Prostate gland (tissue), 2 donors: Measurements from ENCODE around the gene CGB5. TPM values are rescaled to one million over a fixed set of nuclear protein-coding genes. Genes with fewer than 3 reads are reported as not detected.
"Not testable (repeated sequence)": the region's sequence is repeated elsewhere in the genome, so short reads cannot be mapped to it uniquely, and the experiment has no call there.

Experiments
- DNase-seq: peaks from one replicate; pipeline ENCODE4 v3.0.0-alpha.2; 2019; ENCODE audit warnings: low spot score
- H3K27ac ChIP-seq, 2 donors: fragments of 200-600 bp; sonication (generic); 2 replicates each; pipeline ENCODE4 v1.5.1; 2017 to 2019
- H3K27me3 ChIP-seq: fragments of 200-600 bp; sonication (generic); replicated peaks from 2 replicates; pipeline ENCODE4 v1.5.1; 2019; ENCODE audit not compliant: insufficient read depth
- H3K36me3 ChIP-seq, 2 donors: fragments of 200-600 bp; sonication (generic); 1 replicate in 1 of 2; 2 replicates in 1 of 2; pipeline versions ENCODE4 v1.5.1 to v1.8.1; 2017 to 2019
- H3K4me1 ChIP-seq: fragments of 200-600 bp; sonication (generic); replicated peaks from 2 replicates; pipeline ENCODE4 v1.5.1; 2019
- H3K4me3 ChIP-seq, 2 donors: fragments of 200-600 bp; sonication (generic); 2 replicates each; pipeline ENCODE4 v1.5.1; 2017 to 2019
- H3K9me3 ChIP-seq: fragments of 200-600 bp; sonication (generic); 2 replicates; pipeline ENCODE4 v1.5.1; 2017
- POLR2A ChIP-seq: fragments of 450-650 bp; IDR thresholded peaks from one replicate; pipeline ENCODE4 v1.6.1; 2016; ENCODE audit warnings: antibody characterized with exemption, mild to moderate bottlenecking
- POLR2AphosphoS5 ChIP-seq: sonication (generic); formaldehyde crosslinking; IDR thresholded peaks from one replicate; pipeline ENCODE4 v1.6.1; 2017; ENCODE audit warnings: antibody characterized with exemption
- WGBS: methylation state at CpG from one replicate; pipeline ENCODE4 v1.1.5; 2018; 5-methylcytosine and 5-hydroxymethylcytosine counted together
- intact Hi-C: fragments of 100-400 bp; cut with DNase I; formaldehyde crosslinking; loops from one replicate; pipeline ENCODE4 v1.14.2; 2022
- total RNA-seq, 2 donors: library from RNA; depleted of rRNA; stranded (reverse); fragments of >200 nt; gene quantifications; one replicate each; pipeline ENCODE4 v1.1.0, GENCODE V29; 2016
- TF ChIP-seq, protein P1 (sequence below), 4 experiments: fragments of 200-600 bp in 2 of 4; fragments of 450-650 bp in 2 of 4; sonication (generic) in 2 of 4; IDR thresholded peaks; 1 replicate in 3 of 4; 2 replicates in 1 of 4; pipeline ENCODE4 v1.5.1; 2016 to 2019; ENCODE audit warnings: antibody characterized with exemption in 4 of 4, mild to moderate bottlenecking in 2 of 4, moderate library complexity in 2 of 4

Gene CGB5
- total RNA-seq, 2 donors from 2014 or later, result not detected

DNA sequence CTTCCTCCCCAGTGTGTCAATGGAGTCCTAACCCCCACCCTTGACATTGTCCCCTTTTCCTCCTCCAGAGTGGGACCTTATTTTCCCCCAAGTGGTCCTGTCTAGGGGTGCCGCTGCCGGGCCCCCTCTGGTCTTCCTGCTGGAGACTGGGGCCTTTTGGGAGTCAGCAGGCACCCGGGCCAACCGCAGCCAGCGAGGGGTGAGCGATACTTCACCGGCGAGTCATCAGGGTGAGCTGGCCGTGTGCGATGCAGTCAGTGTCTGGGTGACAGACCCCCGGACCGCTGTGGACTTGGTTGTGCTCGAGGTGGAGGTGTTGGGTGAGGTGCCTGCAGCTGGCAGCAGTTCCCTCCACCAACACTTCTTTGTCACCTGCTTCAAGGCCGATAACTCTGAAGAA lies 13.9 kb upstream of the CGB5 start:
- H3K27ac ChIP-seq, DNase-seq, H3K4me3 ChIP-seq, H3K9me3 ChIP-seq, H3K27me3 ChIP-seq, intact Hi-C loops, H3K36me3 ChIP-seq, H3K4me1 ChIP-seq: not testable (repeated sequence)
- WGBS, result 90% methylated on average over 12 of the region's 14 CpGs

DNA sequence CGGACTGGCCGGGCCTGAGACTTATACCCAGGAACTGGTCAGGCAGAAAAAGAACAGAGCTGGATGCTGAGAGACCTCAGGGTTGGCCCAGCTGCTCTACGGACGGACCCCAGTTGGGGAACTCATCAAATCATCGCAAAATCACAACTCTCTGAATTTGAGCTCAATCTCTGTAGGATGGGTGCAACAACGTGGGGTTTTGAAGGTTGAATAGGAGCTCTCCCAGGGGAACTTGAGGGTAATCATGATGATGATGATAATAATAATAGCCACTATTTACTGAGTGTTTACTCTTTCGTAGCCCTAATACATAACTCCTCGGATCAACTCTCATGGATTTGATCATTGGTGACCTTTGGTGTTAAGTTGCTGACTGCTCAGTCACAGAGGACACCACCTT lies 13.3 kb upstream of the CGB5 start:
- DNase-seq, H3K9me3 ChIP-seq, intact Hi-C loops, H3K4me1 ChIP-seq, H3K4me3 ChIP-seq, H3K27ac ChIP-seq, H3K27me3 ChIP-seq, H3K36me3 ChIP-seq: not testable (repeated sequence)
- 92% methylated on average over 6 of the region's 8 CpGs for WGBS

DNA sequence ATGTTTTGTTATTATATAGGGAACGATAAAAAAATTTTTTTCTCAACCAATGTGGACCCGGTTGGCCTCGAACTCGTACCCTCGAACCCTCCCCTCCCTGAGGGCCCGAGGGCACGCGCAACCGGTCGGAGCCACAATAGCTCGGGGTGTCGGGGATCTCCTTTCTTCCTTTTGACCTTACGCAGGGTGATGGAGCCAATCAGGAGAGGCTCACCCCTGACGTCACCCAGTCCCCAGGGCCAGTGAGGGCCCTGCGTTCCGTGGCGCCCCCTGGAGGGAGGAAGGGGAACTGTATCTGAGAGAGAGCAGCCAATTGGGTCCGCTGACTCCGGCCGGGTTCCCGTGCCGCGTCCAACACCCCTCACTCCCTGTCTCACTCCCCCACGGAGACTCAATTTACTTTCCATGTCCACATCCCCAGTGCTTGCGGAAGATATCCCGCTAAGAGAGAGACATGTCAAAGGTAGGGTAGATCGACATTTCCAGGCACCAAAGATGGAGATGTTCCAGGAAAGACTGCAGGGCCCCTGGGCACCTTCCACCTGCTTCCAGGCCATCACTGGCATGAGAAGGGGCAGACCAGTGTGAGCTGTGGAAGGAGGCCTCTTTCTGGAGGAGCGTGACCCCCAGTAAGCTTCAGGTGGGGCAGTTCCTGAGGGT lies 11.9 kb upstream of the CGB5 start, which contains the start of gene CGB2:
CGB2 (plus strand) TSS at position 249 of the 660 bp plus-strand sequence; CDS start at position 455, 206 bp downstream.
- H3K36me3 ChIP-seq, H3K9me3 ChIP-seq, H3K27me3 ChIP-seq, H3K27ac ChIP-seq, H3K4me3 ChIP-seq, DNase-seq, intact Hi-C loops, H3K4me1 ChIP-seq: not testable (repeated sequence)
- WGBS, result 25% methylated on average over 28 of the region's 28 CpGs

DNA sequence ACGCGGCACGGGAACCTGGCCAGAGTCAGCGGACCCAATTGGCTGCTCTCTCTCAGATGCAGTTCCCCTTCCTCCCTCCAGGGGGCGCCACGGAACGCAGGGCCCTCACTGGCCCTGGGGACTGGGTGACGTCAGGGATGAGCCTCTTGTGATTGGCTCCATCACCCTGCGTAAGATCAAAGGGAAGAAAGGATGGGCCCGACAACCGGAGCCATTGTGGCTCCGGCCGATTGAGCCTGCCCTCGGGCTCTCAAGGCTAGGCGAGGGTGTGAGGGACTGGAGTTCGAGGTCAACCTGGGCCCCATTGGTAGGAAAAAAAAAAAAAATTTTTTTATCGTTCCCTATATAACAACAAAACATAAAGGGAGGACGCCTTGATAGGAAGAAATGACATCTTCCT lies 6.8 kb upstream of the CGB5 start, which contains the start of gene CGB1:
CGB1 (minus strand) TSS at position 81 of the 400 bp plus-strand sequence. CDS start 184 bp downstream, outside the sequence.
- H3K9me3 ChIP-seq, H3K27me3 ChIP-seq, H3K27ac ChIP-seq, H3K36me3 ChIP-seq, intact Hi-C loops, H3K4me3 ChIP-seq, DNase-seq, H3K4me1 ChIP-seq: not testable (repeated sequence)
- 68% methylated on average over 18 of the region's 18 CpGs for WGBS
- TF ChIP-seq, protein P1, sequence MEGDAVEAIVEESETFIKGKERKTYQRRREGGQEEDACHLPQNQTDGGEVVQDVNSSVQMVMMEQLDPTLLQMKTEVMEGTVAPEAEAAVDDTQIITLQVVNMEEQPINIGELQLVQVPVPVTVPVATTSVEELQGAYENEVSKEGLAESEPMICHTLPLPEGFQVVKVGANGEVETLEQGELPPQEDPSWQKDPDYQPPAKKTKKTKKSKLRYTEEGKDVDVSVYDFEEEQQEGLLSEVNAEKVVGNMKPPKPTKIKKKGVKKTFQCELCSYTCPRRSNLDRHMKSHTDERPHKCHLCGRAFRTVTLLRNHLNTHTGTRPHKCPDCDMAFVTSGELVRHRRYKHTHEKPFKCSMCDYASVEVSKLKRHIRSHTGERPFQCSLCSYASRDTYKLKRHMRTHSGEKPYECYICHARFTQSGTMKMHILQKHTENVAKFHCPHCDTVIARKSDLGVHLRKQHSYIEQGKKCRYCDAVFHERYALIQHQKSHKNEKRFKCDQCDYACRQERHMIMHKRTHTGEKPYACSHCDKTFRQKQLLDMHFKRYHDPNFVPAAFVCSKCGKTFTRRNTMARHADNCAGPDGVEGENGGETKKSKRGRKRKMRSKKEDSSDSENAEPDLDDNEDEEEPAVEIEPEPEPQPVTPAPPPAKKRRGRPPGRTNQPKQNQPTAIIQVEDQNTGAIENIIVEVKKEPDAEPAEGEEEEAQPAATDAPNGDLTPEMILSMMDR (IDR thresholded peaks at IDR 0.05), result peak in 1 of 4 experiments; percentile 11

DNA sequence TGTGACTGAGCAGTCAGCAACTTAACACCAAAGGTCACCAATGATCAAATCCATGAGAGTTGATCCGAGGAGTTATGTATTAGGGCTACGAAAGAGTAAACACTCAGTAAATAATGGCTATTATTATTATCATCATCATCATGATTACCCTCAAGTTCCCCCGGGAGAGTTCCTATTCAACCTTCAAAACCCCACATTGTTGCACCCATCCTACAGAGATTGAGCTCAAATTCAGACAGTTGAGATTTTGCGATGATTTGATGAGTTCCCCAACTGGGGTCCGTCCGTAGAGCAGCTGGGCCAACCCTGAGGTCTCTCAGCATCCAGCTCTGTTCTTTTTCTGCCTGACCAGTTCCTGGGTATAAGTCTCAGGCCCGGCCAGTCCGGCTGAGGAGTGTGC lies 5.5 kb upstream of the CGB5 start:
- H3K4me3 ChIP-seq, DNase-seq, H3K36me3 ChIP-seq, H3K9me3 ChIP-seq, H3K4me1 ChIP-seq, H3K27me3 ChIP-seq, H3K27ac ChIP-seq, intact Hi-C loops: not testable (repeated sequence)
- WGBS, result 89% methylated on average over 8 of the region's 8 CpGs

DNA sequence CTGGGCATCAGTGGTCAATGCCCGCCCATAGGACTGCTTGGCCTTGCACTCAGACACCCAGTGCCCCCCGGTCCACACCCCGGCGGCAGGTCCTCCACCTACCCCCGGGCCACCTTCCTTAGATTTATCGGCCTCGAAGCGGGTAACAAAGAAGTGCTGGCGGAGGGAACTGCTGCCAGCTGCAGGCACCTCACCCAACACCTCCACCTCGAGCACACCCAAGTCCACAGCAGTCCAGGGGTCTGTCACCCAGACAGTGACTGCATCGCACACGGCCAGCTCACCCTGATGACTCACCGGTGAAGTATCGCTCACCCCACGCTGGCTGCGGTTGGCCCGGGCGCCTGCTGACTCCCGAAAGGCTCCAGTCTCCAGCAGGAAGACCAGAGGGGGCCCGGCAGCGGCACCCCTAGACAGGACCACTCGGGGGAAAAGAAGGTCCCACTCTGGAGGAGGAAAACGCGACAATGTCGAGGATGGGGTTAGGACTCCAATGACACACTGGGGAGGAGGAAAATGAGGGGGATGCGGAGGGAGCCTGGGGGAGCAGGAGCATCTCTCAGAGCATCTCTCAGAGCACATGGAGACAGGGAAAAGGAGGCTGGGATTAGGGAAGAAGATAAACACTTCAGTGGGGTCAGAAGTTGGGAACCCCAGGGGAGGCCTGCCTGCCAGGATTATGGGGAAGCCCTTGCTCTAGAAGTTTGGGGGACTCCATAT lies 4.9 kb upstream of the CGB5 start:
- H3K9me3 ChIP-seq, DNase-seq, H3K4me1 ChIP-seq, intact Hi-C loops, H3K27ac ChIP-seq, H3K36me3 ChIP-seq, H3K4me3 ChIP-seq, H3K27me3 ChIP-seq: not testable (repeated sequence)
- WGBS, result 81% methylated on average over 26 of the region's 26 CpGs

DNA sequence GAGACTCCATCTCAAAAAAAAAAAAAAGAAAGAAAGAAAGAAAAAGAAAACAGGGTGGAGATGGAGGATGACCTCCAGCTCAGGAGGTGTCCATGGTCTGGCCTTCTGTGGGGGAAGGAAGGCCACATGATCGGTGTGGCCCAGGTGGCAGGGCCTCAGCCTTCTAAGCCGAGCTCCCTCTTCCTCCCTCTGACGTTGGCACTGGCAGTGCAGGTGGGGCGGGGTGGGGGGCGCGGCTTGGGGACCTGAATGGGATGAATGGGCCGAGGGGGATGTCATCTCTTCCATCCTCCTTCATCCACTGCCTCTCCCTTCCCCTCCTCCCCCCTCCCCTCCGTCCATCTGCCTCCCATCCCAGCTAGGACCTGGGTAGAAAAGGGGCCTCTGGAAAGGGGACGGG lies 3.9 kb upstream of the CGB5 start:
- WGBS, result 64% methylated on average over 9 of the region's 9 CpGs
- intact Hi-C loops, H3K36me3 ChIP-seq, H3K4me1 ChIP-seq, H3K27ac ChIP-seq, DNase-seq, H3K27me3 ChIP-seq, H3K4me3 ChIP-seq, H3K9me3 ChIP-seq: not testable (repeated sequence)

DNA sequence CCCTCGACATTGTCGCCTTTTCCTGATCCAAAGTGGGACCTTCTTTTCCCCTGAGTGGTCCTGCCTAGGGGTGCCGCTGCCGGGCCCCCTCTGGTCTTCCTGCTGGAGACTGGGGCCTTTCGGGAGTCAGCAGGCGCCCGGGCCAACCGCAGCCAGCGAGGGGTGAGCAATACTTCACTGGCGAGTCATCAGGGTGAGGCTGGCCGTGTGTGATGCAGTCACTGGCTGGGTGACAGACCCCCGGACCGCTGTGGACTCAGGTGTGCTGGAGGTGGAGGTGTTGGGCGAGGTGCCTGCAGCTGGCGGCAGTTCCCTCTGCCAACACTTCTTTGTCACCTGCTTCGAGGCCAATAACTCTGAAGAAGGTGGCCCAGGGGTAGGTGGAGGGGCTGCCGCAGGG lies 1.5 kb upstream of the CGB5 start:
- TF ChIP-seq POLR2AphosphoS5 (no peak), POLR2A (no peak)
- TF ChIP-seq, protein P1 (IDR thresholded peaks at IDR 0.05), result no peak
- 65% methylated on average over 17 of the region's 17 CpGs for WGBS
- Histone ChIP-seq H3K27ac (no peak overlapping the region), H3K9me3 (no peaks in the 10 kb centered on the region), H3K4me1 (no peaks in the 10 kb centered on the region), H3K4me3 (no peak overlapping the region), H3K27me3 (no peaks in the 10 kb centered on the region), H3K36me3 (no peaks in the 10 kb centered on the region)
- intact Hi-C loops, result no loop called here
- no peak for DNase-seq

DNA sequence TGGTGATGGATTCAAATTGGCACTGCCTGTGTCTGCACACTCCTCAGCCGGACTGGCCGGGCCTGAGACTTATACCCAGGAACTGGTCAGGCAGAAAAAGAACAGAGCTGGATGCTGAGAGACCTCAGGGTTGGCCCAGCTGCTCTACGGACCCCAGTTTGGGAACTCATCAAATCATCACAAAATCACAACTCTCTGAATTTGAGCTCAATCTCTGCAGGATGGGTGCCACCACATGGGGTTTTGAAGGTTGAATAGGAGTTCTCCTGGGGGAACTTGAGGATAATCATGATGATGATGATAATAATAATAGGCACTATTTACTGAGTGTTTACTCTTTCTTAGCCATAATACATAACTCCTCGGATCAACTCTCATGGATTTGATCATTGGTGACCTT lies 982 bp upstream of the CGB5 start:
- intact Hi-C loops, H3K27ac ChIP-seq: not testable (repeated sequence)
- 80% methylated on average over 4 of the region's 4 CpGs for WGBS

DNA sequence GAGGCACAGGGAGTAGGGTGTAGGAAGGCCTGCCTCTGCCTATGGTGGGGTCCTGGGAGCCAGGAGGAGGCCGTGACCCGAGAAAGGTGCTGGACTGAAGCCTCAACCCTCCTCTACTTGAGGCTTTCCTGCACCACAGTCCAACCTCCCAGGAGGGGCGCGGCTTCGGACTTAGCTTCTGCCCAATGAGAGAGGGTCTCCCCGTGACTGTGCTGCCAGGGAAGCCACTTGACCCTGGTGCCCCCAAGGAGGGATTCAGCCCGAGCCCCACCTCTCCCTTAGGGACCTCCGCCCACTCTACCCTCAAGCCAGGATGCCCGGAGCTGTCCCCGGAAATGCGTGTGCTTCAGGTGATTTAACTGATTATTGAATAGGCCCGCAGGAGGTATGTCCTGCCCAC lies 5.4 kb downstream of the CGB5 start, which contains the start of gene CGB8:
CGB8 (minus strand) TSS at position 101 of the 400 bp plus-strand sequence. CDS start 372 bp downstream, outside the sequence.
- intact Hi-C loops, H3K36me3 ChIP-seq: not testable (repeated sequence)
- 61% methylated on average over 10 of the region's 12 CpGs for WGBS

More for the DNA sequence above, 982 bp upstream of the CGB5 start:
- H3K36me3 ChIP-seq, H3K4me3 ChIP-seq, DNase-seq, H3K27me3 ChIP-seq, H3K9me3 ChIP-seq, H3K4me1 ChIP-seq: not testable (repeated sequence)

More for the DNA sequence above, 5.4 kb downstream of the CGB5 start, which contains the start of gene CGB8:
- not testable (repeated sequence) for H3K27me3 ChIP-seq, H3K27ac ChIP-seq, H3K4me3 ChIP-seq, H3K4me1 ChIP-seq, DNase-seq, H3K9me3 ChIP-seq
